ENCODE results near the gene EXT2.

The EXT2 gene

DNA sequence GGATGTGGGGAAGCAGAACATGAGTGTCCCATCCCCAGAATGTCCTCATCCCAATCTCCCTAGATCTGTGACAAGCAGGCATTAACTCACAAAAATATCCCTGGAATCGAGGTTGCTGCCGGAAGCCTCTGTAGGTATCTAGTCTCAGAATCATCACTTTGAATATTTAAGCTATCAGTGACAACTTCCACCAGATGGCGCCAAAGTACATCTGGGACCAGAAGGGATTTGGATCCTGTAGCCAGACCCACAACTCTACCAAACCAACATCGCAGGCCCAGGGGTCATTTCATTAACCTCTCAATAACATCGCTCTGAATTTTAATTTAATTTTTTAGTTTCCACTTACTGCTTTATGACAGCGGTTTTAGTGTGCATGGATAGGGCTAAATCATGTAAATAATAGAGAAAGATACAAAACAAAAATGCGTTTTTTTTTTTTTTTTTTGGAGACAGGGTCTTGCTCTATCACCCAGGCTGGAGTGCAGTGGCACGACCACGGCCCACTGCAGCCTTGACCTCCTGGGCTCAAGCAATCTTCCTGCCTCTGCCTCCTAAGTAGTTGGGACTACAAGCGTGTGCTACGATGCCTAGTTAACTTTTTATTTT, 1.1 kb upstream of the EXT2 start:
- in situ Hi-C loops (cut with MboI; ENCODE audit: low pct_unique_long_range_greater_than_20kb, low sequenced_read_pairs, unreplicated experiment) = no loop called here
- TF ChIP-seq, protein P1, sequence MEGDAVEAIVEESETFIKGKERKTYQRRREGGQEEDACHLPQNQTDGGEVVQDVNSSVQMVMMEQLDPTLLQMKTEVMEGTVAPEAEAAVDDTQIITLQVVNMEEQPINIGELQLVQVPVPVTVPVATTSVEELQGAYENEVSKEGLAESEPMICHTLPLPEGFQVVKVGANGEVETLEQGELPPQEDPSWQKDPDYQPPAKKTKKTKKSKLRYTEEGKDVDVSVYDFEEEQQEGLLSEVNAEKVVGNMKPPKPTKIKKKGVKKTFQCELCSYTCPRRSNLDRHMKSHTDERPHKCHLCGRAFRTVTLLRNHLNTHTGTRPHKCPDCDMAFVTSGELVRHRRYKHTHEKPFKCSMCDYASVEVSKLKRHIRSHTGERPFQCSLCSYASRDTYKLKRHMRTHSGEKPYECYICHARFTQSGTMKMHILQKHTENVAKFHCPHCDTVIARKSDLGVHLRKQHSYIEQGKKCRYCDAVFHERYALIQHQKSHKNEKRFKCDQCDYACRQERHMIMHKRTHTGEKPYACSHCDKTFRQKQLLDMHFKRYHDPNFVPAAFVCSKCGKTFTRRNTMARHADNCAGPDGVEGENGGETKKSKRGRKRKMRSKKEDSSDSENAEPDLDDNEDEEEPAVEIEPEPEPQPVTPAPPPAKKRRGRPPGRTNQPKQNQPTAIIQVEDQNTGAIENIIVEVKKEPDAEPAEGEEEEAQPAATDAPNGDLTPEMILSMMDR (IDR thresholded peaks at IDR 0.05; ENCODE audit: extremely low read depth, insufficient read depth, missing control alignments) = peak; percentile 81
- peak; percentile 82 for DNase-seq (ENCODE audit: low spot score)

DNA sequence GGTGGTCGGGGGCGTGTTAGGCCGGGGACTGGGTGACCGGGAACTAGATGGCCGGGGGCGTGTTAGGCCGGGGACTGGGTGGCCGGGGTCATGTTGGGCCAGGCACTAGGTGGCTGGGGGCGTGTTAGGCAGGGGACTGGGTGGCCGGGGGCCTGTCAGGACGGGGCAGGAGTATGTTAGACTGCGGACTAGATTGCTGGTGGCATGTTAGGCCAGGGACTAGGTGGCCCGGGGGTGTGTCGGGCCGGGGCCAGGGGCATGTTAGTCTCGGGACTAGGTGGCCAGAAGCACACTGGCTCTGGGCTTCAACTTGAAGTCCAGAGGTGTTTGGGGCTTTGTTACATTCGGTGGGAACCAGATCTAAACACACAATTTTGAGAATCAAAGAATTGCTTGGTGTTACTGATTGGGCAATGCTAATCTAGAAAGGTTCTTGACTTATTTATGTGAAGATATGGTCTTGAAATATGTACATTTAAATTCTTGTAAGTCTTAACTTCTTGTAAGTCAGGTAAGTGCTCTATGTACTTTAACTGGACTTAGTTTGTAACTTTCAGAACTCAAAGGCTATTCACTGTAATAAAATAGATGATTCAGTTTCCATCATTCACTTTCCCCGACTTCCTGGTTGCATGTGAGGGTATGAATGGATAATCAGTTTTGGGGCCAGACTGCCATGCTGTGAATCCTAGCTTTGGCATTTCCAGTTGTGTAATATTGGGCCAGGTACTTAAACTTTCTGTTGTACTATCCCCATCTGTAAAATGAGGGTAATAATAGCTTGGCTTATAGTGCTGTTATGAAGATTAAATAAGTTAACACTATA, 1.1 kb downstream of the EXT2 start:
- in situ Hi-C loops (cut with MboI; ENCODE audit: low pct_unique_long_range_greater_than_20kb, low sequenced_read_pairs, unreplicated experiment) = no loop called here
- DNase-seq (ENCODE audit: low spot score) = no peak
- TF ChIP-seq, protein P1 (IDR thresholded peaks at IDR 0.05; ENCODE audit: extremely low read depth, insufficient read depth, missing control alignments) = no peak

DNA sequence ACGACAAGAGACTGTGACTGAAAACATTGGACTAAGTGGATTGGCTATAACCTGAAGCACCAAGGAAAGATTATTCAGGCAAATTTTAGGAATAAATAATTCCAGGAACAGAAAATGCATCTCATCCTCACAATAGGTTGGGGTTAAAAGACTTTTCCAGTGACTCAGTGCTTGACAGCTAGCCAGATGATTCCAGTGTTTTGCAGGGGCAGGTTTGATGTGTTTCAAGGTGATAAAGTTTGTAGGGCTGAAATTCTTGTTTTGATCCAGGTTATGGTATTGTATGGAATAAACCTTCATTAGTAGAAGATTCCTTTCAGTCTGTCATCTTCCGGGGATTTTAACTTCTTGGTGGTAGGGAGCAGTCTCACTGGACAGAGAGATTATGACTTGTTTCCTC, 2.3 kb downstream of the EXT2 start:
- DNase-seq (ENCODE audit: low spot score) = no peak
- in situ Hi-C loops (cut with MboI; ENCODE audit: low pct_unique_long_range_greater_than_20kb, low sequenced_read_pairs, unreplicated experiment) = no loop called here
- TF ChIP-seq, protein P1 (IDR thresholded peaks at IDR 0.05; ENCODE audit: extremely low read depth, insufficient read depth, missing control alignments) = no peak

DNA sequence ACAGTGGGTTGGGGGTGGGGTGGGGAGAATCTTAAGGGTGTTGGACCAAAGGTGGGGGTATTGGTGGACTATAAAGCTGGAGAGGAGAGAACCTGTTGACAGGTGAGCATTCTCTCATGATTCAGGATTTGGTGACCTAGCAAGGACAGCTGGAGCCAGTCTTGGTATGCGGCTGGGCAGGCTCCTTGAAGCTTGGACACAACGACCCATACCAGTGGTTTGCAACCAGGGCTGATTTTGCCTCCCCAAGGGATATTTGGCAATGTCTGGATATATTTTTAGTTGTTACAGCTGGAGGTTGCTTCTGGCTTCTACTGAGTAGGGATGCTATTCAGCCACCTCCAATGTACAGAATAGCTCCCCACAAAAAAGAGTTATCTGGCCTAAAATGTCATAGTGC, 5.6 kb downstream of the EXT2 start:
- in situ Hi-C loops (cut with MboI; ENCODE audit: low pct_unique_long_range_greater_than_20kb, low sequenced_read_pairs, unreplicated experiment) = loop anchor here (25.0 kb wide), 1 partner anchor 436 kb away; no protein-coding TSS in a partner anchor
- DNase-seq (ENCODE audit: low spot score) = no peak

DNA sequence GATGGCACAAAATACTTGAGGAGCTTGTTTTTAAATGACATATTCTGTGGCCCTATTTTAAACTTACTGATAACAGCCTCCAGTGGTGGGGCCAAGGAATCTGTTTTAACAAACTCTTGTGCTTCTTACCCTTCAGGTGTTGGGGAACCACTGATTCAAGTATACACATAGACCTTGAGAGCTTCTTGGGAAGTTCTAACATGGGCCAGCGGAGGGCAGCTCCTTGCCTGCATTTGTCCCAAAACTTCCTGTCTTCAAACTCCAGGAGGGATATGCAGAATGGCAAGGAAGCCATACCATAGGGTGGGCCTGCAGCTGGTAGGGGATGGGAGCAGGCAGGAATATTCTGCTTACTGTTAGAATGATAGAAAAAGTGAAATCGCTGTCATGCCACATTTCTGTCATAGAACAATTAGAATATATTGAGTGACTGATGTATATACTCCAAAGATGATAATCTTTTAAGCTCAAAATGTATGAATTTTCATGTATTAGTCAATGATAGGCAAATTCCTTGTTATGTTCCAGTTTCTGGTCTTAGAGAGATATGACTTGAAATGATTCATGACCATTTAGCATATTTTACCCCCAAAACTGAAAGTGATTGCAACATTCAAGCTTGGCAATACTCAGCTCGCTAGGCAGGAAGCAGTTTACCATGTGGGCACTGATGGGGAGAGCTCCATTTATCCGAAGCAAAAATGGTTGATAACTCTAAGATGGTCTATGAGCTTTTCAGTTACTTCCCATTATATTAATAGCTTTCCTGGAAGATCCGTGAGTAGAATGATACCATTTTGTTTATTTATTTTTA, 9.2 kb downstream of the EXT2 start:
- in situ Hi-C loops (cut with MboI; ENCODE audit: low pct_unique_long_range_greater_than_20kb, low sequenced_read_pairs, unreplicated experiment) = loop anchor here (25.0 kb wide), 1 partner anchor 433 kb away; no protein-coding TSS in a partner anchor
- no peak for DNase-seq (ENCODE audit: low spot score)

More for the DNA sequence above, 5.6 kb downstream of the EXT2 start:
- TF ChIP-seq, protein P1 (IDR thresholded peaks at IDR 0.05; ENCODE audit: extremely low read depth, insufficient read depth, missing control alignments) = no peak

DNA sequence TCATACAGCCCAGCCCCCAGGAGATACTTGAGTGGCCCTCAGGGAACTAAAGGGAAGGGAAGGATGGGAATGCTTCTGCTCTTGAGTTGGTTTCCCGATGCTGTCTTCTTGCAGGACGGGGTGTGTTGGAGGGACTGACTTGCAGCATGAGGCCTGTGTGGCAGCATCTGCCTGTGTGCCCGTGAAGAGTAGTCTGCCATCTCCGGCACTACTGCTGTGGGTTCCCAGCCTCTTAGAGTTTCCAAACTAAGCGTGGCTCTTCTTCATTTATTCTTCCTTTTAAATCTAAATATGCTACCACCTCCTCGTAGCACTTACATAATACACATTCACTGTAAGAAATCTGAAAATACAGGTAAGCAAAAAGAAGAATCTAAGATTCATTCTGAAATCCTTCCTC, 12.8 kb downstream of the EXT2 start:
- DNase-seq (ENCODE audit: low spot score) = no peak
- in situ Hi-C loops (cut with MboI; ENCODE audit: low pct_unique_long_range_greater_than_20kb, low sequenced_read_pairs, unreplicated experiment) = loop anchor here (25.0 kb wide), 1 partner anchor 429 kb away; no protein-coding TSS in a partner anchor
- TF ChIP-seq, protein P1 (IDR thresholded peaks at IDR 0.05; ENCODE audit: extremely low read depth, insufficient read depth, missing control alignments) = no peak

More for the DNA sequence above, 9.2 kb downstream of the EXT2 start:
- TF ChIP-seq, protein P1 (IDR thresholded peaks at IDR 0.05; ENCODE audit: extremely low read depth, insufficient read depth, missing control alignments) = no peak
